AG10803 (cell line): Measurements from ENCODE around the gene MAPKAP1.

Source experiments
- DNase-seq: peaks from one replicate; pipeline ENCODE4 v3.0.0; 2010; ENCODE audit warnings: low read depth
- H3K4me3 ChIP-seq: 2 replicates; pipeline ENCODE4 v1.5.1; 2011; ENCODE audit warnings: mild to moderate bottlenecking, low read length, control low read depth
- TF ChIP-seq, protein P1 (sequence below): conservative IDR thresholded peaks from 2 replicates; pipeline ENCODE4 v1.5.1; 2011; ENCODE audit warnings: mild to moderate bottlenecking, low read length, control low read depth, inconsistent platforms

The MAPKAP1 gene

DNA sequence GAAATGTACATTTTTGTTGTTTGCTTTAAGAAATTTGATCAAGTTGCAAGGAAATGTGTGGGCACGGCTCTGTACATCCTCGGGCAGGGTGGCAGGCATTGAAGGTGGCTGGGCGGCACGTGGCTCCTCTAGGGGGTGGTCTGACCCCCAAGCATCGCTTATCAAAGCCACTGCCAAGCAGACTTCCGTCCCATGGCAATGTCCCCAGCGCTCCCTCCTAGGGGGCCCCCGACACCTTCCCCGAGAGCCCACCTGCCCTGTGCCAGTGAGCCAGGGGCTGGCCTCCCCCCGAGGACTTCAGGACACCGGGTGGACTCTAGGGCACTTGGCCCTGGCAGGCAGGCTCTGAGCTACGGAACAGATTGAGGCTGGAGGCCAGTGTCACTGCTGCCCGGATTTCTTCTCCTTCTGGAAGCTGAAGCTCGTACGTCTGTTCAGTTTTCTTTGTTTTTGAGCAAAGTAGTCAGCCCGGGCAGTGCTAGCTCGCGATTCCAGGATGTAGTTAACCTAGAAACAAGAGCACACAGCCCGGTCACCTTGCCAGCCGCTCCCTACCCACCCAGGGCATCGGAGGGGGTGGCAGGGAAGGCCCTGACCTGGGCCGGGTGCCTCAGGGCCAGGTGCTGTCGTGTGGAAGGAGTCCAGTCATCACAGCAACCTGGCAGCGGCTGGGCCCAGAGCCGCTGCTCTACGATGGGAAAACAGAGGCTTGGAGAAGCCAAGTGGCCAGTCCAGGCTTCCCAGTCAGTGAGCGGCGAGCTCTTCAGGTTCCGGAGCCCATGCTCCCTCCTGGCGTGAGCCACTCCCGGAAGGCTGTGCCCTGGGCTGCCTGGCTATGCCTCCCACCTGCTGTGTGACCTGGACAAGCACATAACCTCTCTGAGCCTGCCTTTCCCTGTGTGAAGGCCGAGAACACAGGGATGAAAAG lies 268.2 kb downstream of the MAPKAP1 start:
- DNase-seq = no peak
- TF ChIP-seq, protein P1, sequence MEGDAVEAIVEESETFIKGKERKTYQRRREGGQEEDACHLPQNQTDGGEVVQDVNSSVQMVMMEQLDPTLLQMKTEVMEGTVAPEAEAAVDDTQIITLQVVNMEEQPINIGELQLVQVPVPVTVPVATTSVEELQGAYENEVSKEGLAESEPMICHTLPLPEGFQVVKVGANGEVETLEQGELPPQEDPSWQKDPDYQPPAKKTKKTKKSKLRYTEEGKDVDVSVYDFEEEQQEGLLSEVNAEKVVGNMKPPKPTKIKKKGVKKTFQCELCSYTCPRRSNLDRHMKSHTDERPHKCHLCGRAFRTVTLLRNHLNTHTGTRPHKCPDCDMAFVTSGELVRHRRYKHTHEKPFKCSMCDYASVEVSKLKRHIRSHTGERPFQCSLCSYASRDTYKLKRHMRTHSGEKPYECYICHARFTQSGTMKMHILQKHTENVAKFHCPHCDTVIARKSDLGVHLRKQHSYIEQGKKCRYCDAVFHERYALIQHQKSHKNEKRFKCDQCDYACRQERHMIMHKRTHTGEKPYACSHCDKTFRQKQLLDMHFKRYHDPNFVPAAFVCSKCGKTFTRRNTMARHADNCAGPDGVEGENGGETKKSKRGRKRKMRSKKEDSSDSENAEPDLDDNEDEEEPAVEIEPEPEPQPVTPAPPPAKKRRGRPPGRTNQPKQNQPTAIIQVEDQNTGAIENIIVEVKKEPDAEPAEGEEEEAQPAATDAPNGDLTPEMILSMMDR = no peak
- no peak overlapping the region for H3K4me3 ChIP-seq

GRCh38 chr9:125437771-125438221 lies 269.2 kb downstream of the MAPKAP1 start:
- H3K4me3 ChIP-seq = no peak overlapping the region
- DNase-seq = no peak
- TF ChIP-seq, protein P1 = no peak

GRCh38 chr9:125436613-125437443 lies 270.2 kb downstream of the MAPKAP1 start:
- H3K4me3 ChIP-seq = no peak overlapping the region
- DNase-seq = no peak
- TF ChIP-seq, protein P1 = no peak

GRCh38 chr9:125435776-125436612 lies 271.0 kb downstream of the MAPKAP1 start:
- no peak for DNase-seq
- TF ChIP-seq, protein P1 = no peak
- H3K4me3 ChIP-seq = no peak overlapping the region

DNA sequence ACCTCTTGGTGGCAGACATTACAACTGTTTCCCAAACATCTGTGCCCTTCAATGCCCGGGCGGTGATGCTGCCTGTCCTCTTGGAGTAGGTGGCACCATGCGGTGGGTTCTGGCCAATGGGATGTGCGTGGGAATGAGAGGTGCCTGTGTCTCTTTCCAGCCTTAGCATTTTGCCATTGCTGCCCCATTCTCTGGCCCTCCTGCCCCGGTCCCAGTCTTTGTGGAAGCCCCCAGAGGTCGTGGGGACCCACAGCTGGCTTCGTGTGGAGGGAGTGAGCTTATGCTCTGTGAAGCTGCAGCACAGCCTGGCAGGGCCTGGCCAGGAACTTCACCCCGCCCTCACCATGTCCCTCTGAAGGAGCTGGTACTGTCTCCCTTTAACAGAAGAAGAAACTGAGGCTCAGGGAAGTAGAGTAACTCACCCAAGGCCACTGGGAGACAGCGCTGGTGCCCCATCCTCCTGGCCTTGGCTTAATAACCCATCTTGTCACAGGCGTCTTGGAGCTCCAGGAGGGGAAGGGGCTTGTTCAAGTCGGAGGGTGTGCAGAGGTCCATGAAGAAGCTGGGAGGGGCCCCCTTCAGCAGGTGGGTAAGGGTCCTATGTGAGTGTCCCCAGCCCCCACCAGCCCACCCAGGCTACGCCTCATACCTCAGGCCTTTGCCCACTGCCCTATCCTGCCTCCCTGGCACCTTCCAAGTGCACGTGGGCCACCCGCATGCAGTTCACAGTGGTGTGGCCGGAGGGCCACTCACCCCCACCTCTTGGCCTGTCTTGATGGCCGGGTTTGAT lies 271.8 kb downstream of the MAPKAP1 start:
- TF ChIP-seq, protein P1 = no peak
- no peak overlapping the region for H3K4me3 ChIP-seq
- no peak for DNase-seq

DNA sequence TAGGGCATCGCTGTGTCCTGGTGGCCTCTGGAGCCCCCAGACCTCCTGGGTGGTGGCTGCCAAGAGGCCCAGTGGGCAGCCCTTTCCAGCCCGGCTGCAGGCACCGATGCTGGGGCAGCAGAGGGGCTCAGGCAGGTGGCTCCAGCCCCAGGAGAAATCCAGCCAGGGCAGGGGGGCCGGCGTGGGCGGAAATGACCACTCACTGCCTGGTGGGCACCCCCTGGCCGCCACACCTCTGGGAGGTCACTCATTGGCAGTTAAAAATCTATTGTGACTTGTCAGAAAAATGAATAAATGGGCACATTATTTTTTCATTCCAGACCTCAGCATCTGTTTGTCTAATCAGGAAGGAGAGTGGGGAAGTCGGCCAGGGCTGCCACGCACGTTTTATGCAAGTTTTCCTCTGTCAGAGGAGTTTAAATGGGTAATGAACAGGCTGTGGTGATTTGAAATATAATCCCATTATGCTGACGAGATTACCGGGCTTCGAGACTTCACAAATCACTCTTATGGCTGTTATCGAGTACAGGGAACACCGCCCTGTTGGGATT lies 273.5 kb downstream of the MAPKAP1 start:
- no peak overlapping the region for H3K4me3 ChIP-seq
- TF ChIP-seq, protein P1 = no peak
- DNase-seq = peak; percentile 29
